Kidney (tissue), 14 donors: ENCODE data around the gene RER1. TPM values are rescaled to one million over a fixed set of nuclear protein-coding genes. Genes with fewer than 3 reads are reported as not detected.

Experiments
- DNase-seq, 5 donors: peaks; one replicate each; pipeline ENCODE4 v3.0.0-alpha.2; 2013 to 2020
- FAIRE-seq: peaks from 2 replicates; lab custom pipeline; 2012; peaks lifted over from hg19 to GRCh38; lab: Jason Lieb, UNC
- H3K27ac ChIP-seq, 2 donors: one replicate each; pipeline ENCODE4 v1.7.0; 2013; ENCODE audit warnings: low read depth in 2 of 2, low read length in 2 of 2, inconsistent platforms in 1 of 2
- H3K27me3 ChIP-seq: one replicate; pipeline ENCODE4 v1.7.1; 2013; ENCODE audit warnings: low read length, inconsistent platforms; ENCODE audit not compliant: control insufficient read depth, insufficient read depth
- H3K36me3 ChIP-seq, 3 donors: one replicate each; pipeline versions ENCODE4 v1.7.0 to v1.7.1; 2013; ENCODE audit warnings: low read length in 3 of 3, control low read depth in 1 of 3, inconsistent platforms in 1 of 3; ENCODE audit not compliant: insufficient read depth in 3 of 3, control insufficient read depth in 2 of 3
- H3K4me1 ChIP-seq, 3 donors: one replicate each; pipeline versions ENCODE4 v1.7.0 to v1.7.1; 2013; ENCODE audit warnings: low read length in 3 of 3, inconsistent platforms in 1 of 3, low read depth in 1 of 3; ENCODE audit not compliant: control insufficient read depth in 2 of 3, insufficient read depth in 2 of 3
- H3K4me3 ChIP-seq, 3 donors: one replicate each; pipeline versions ENCODE4 v1.7.0 to v1.8.1; 2013; ENCODE audit warnings: low read length in 3 of 3, control low read depth in 1 of 3, inconsistent platforms in 1 of 3
- H3K9ac ChIP-seq, 3 donors: one replicate each; pipeline versions ENCODE4 v1.7.0 to v1.7.1; 2013; ENCODE audit warnings: low read length in 3 of 3, control low read depth in 1 of 3, inconsistent platforms in 1 of 3
- H3K9me3 ChIP-seq, 3 donors: one replicate each; pipeline versions ENCODE4 v1.7.0 to v1.7.1; 2013; ENCODE audit warnings: low read length in 3 of 3, control low read depth in 1 of 3, inconsistent platforms in 1 of 3; ENCODE audit not compliant: control insufficient read depth in 2 of 3, insufficient read depth in 1 of 3
- intact Hi-C: fragments of 100-400 bp; cut with DNase I; formaldehyde crosslinking; loops from one replicate; pipeline ENCODE4 v1.11.1; 2022
- polyA plus RNA-seq: library from polyadenylated mRNA; stranded (reverse); fragments of 350-450 nt; fragmentation: Illumina TruSeq; extraction: RNeasy Lipid Tissue Mini Kit (QIAGEN cat#74804); gene quantifications from one replicate; pipeline ENCODE4 v1.2.3, GENCODE V29; 2014; ENCODE audit warnings: low read depth, low replicate concordance; ENCODE audit not compliant: insufficient read depth
- total RNA-seq: library from RNA; stranded (reverse); fragmentation: NEBNext Ultra II Directional; extraction: Animal tissue kit (Norgen Biotek cat#: 25700); gene quantifications from one replicate; pipeline ENCODE4 v1.2.1, GENCODE V29; 2021
- TF ChIP-seq, protein P1 (sequence below): IDR thresholded peaks from 3 replicates; pipeline ENCODE4 v1.5.1; 2012; ENCODE audit warnings: mild to moderate bottlenecking, moderate library complexity, borderline replicate concordance; ENCODE audit not compliant: insufficient read depth; ENCODE audit errors: extremely low read depth
- donor health status: control.
- donor health status: control.
- donor health status: control.
- donor health status: control.
- donor health status: control.
- donor health status: DM: yes; HTN: yes; CAD: no.
- donor health status: Normal renal cell carcinoma (clear cell type).

Gene RER1
- total and polyA plus RNA-seq, 2 donors from 2014 or later: 158 to 162 TPM

DNA sequence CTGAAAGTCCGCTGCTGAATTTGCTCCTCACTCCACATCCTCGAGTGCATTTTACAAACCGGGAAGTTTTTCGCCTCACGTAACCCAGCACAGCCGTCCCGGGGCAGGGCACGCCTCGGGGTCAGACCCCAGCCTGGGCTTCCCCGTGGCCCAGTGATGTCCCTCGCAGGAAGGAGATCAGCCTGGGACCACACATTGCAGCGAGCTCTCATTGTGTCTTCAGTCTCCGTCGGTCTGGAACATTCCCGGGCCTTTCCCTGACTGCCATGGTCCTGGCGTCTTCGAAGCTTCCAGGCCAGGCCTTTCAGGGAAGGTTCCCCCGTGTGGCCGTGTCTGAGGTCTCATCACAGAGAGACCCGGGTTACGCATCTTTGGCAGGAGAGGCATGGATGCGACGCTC, 43.7 kb upstream of the RER1 start:
- no peak overlapping the region for H3K9ac ChIP-seq
- H3K27ac ChIP-seq: no peak overlapping the region
- intact Hi-C loops: no loop called here
- FAIRE-seq (no peak), DNase-seq (peak in 4 of 5 donors; percentile 33 to 68 (median 42))
- H3K4me3 ChIP-seq: no peak overlapping the region
- H3K27me3 ChIP-seq: no peaks in the 10 kb centered on the region
- H3K4me1 ChIP-seq: peaks cover 0 to 2% (median 0%) of the 10 kb centered on the region in 3 donors
- TF ChIP-seq, protein P1, sequence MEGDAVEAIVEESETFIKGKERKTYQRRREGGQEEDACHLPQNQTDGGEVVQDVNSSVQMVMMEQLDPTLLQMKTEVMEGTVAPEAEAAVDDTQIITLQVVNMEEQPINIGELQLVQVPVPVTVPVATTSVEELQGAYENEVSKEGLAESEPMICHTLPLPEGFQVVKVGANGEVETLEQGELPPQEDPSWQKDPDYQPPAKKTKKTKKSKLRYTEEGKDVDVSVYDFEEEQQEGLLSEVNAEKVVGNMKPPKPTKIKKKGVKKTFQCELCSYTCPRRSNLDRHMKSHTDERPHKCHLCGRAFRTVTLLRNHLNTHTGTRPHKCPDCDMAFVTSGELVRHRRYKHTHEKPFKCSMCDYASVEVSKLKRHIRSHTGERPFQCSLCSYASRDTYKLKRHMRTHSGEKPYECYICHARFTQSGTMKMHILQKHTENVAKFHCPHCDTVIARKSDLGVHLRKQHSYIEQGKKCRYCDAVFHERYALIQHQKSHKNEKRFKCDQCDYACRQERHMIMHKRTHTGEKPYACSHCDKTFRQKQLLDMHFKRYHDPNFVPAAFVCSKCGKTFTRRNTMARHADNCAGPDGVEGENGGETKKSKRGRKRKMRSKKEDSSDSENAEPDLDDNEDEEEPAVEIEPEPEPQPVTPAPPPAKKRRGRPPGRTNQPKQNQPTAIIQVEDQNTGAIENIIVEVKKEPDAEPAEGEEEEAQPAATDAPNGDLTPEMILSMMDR: no peak
- no peaks in the 10 kb centered on the region for H3K9me3 ChIP-seq
- no peaks in the 10 kb centered on the region for H3K36me3 ChIP-seq

GRCh38 chr1:2348346-2349325, 43.0 kb upstream of the RER1 start:
- Histone ChIP-seq H3K9ac (no peak overlapping the region), H3K4me1 (peaks cover 0 to 2% (median 0%) of the 10 kb centered on the region in 3 donors), H3K27ac (no peak overlapping the region), H3K27me3 (no peaks in the 10 kb centered on the region), H3K36me3 (no peaks in the 10 kb centered on the region), H3K4me3 (no peak overlapping the region), H3K9me3 (no peaks in the 10 kb centered on the region)
- DNase-seq: peak in 2 of 5 donors; percentile 45 to 61
- TF ChIP-seq, protein P1: no peak
- no peak for FAIRE-seq
- intact Hi-C loops: no loop called here

GRCh38 chr1:2349806-2350205, 41.8 kb upstream of the RER1 start:
- Histone ChIP-seq H3K9ac (no peak overlapping the region), H3K4me1 (peaks cover 0 to 2% (median 0%) of the 10 kb centered on the region in 3 donors), H3K27ac (no peak overlapping the region), H3K36me3 (no peaks in the 10 kb centered on the region), H3K4me3 (no peak overlapping the region), H3K9me3 (no peaks in the 10 kb centered on the region), H3K27me3 (no peaks in the 10 kb centered on the region)
- DNase-seq: peak in 1 of 5 donors; percentile 26
- TF ChIP-seq, protein P1: no peak
- intact Hi-C loops: no loop called here
- FAIRE-seq: no peak
